Rectal smooth muscle tissue (tissue), 1 donor: Measurements from ENCODE around the gene OPCML.

Experiments used
- H3K27ac ChIP-seq: one replicate; pipeline ENCODE4 v1.7.0; 2013; ENCODE audit warnings: low read depth, low read length, inconsistent platforms
- H3K27me3 ChIP-seq: one replicate; pipeline ENCODE4 v1.7.0; 2013; ENCODE audit warnings: low read length; ENCODE audit not compliant: control insufficient read depth, insufficient read depth
- H3K36me3 ChIP-seq: one replicate; pipeline ENCODE4 v1.7.0; 2013; ENCODE audit warnings: low read length; ENCODE audit not compliant: control insufficient read depth, insufficient read depth
- H3K4me1 ChIP-seq: one replicate; pipeline ENCODE4 v1.7.0; 2013; ENCODE audit warnings: low read length; ENCODE audit not compliant: control insufficient read depth, insufficient read depth
- H3K4me3 ChIP-seq: one replicate; pipeline ENCODE4 v1.7.0; 2013; ENCODE audit warnings: low read length
- H3K9ac ChIP-seq: one replicate; pipeline ENCODE4 v1.7.0; 2013; ENCODE audit warnings: low read length

OPCML gene

GRCh38 chr11:132744771-132745170, 787.5 kb downstream of the OPCML start:
- Histone ChIP-seq H3K9ac (no peak overlapping the region), H3K4me3 (no peak overlapping the region), H3K4me1 (no peaks in the 10 kb centered on the region), H3K36me3 (no peaks in the 10 kb centered on the region), H3K27me3 (no peaks in the 10 kb centered on the region), H3K27ac (no peak overlapping the region)

DNA sequence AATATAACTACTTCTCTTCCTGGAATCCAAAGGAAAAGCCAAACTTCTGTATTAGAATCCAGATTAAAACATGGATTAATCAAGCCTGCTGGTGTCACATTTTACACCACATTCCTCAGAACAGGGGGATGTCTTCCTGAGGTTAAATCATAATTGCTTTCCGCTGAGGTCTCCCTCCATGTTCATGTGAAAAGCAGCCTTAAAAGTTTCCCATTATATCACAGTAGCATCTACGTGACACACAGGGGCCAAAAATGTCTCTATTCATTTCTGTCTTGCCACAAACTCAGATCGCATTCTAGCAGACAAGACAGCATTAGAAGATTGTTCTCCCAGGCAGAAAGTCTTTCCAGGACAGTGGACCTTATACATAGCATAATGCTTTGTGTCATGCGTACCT, 788.7 kb downstream of the OPCML start:
- Histone ChIP-seq H3K4me1 (no peaks in the 10 kb centered on the region), H3K9ac (no peak overlapping the region), H3K36me3 (no peaks in the 10 kb centered on the region), H3K27me3 (no peaks in the 10 kb centered on the region), H3K27ac (no peak overlapping the region), H3K4me3 (no peak overlapping the region)

DNA sequence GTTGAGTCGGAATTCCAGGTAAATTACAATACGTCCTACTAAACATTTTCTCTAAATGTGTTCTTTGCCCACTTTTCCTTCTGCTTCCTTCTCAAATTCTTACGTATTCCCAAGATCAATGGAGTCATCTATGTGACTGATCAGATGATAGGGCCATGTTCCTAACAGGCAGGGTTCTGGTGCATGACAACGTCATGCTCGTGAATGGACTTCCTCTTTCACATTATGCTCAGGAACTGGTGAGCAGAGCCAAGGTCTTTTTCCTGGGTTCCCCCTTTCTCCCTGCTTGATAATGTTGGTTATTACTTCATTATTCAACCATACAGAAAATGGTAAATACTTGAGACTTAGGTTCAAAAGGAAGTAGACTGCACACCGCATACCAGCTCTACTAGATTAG, 789.4 kb downstream of the OPCML start:
- no peak overlapping the region for H3K27ac ChIP-seq
- no peak overlapping the region for H3K9ac ChIP-seq
- no peaks in the 10 kb centered on the region for H3K36me3 ChIP-seq
- no peak overlapping the region for H3K4me3 ChIP-seq
- H3K4me1 ChIP-seq = no peaks in the 10 kb centered on the region
- H3K27me3 ChIP-seq = no peaks in the 10 kb centered on the region

GRCh38 chr11:132734217-132734616, 798.1 kb downstream of the OPCML start:
- no peak overlapping the region for H3K9ac ChIP-seq
- no peak overlapping the region for H3K27ac ChIP-seq
- no peaks in the 10 kb centered on the region for H3K27me3 ChIP-seq
- no peaks in the 10 kb centered on the region for H3K4me1 ChIP-seq
- no peaks in the 10 kb centered on the region for H3K36me3 ChIP-seq
- no peak overlapping the region for H3K4me3 ChIP-seq

DNA sequence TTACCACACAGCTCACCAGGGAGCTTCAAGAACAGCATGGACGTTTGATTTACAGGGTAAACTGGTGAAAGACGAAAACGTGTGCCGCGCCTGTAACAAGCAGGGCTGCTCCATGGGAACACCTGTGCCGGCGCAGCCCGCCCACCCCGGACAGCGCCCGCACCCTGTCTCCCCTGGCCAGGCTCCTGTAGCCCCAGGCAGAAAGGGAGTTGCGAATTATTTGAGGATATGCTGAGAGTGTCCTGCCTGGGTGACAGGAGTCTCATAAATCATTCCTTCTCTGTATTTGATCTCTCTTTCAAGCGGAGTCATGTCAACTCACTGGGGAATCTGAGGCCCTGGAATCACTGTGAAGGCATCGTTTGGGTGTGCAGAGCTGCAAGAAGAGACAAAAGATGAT, 804.3 kb downstream of the OPCML start:
- Histone ChIP-seq H3K4me3 (no peak overlapping the region), H3K9ac (no peak overlapping the region), H3K27me3 (no peaks in the 10 kb centered on the region), H3K36me3 (no peaks in the 10 kb centered on the region), H3K27ac (no peak overlapping the region), H3K4me1 (no peaks in the 10 kb centered on the region)

DNA sequence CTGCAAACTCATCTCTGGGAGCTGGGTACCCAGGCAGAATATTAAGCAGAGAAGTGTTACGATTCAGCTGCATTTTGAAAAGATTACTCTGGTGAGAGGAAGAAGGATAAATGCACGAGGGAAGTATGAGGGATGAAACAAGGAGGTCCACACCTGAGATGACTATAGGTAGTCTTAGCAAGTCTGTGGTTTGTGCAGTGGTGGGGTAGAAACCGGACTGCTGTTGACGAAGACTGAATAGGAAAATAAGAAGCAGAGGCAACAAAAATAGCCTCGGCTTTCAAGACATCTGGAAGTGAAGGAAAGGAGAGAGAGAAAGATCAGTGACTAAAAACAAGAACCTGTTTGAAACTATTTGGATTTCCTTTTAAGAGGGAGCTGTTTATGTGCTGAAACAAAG, 810.8 kb downstream of the OPCML start:
- Histone ChIP-seq H3K27me3 (no peaks in the 10 kb centered on the region), H3K9ac (no peak overlapping the region), H3K4me1 (no peaks in the 10 kb centered on the region), H3K27ac (no peak overlapping the region), H3K36me3 (no peaks in the 10 kb centered on the region), H3K4me3 (no peak overlapping the region)

DNA sequence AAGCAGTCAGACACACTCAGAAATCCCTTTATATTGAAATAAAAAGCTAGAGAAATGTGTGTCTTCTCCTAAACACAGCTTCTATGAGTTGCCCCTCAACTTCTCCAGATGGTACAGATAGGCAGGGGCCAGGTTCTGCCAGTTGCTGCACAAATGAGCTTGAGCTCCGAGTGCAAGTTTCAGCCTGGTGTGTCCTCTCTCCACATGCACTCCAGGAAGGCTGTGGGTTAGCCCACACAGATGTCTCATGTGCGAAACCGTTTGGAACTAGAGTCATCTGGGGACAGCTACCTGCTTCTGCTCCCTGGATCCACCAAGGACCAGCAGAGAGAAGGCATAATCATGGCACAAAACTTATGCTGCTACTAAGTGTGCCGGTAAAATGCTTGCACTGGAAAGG, 812.6 kb downstream of the OPCML start:
- H3K4me3 ChIP-seq = no peak overlapping the region
- H3K4me1 ChIP-seq = no peaks in the 10 kb centered on the region
- H3K27me3 ChIP-seq = no peaks in the 10 kb centered on the region
- no peak overlapping the region for H3K9ac ChIP-seq
- H3K36me3 ChIP-seq = no peaks in the 10 kb centered on the region
- no peak overlapping the region for H3K27ac ChIP-seq

DNA sequence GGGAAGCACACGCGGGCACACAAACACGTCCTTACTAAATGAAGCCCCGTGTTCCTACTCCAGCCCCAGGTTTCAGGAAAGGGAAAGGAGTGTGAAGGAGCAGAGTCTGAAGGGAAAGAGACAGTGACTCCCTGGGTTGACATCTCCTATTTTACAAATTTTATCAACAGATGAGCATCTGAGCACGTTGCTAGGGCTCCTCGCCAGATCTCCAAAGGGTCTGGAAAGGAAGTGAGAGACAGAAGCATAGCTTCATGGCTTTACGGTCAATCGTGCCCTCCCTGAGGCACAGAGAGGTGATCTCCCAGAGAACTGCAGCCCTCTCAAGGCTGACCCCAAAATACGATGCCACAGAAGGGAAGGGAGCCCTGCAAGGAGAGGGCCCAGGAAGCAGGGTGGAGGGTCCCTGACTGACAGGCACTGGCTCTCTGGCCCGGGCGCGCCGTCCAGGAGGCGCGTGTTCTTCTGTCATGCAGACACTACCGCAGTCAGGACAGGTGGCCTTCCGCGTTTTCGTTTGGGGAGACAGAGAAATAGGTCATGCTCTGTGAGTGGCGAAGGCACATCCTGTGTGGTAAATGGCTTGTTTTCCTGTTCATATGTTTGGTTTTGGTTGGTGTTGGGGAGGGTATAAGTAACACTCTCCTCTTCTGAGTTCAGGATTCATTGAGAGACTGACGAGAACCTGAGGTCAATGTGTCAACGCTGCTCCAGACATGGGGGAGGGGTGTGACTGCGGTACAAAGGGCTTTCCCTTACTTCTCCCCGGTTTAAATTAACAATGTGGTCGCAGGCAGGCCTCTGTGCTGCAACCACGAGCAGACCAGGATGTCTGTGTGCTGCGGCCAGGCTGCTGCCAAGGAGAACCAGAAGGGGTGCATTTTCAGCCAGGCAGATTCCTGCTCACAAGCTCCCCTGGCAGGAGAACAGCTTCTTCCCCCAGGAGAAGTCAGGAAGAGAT, 813.3 kb downstream of the OPCML start:
- H3K4me3 ChIP-seq = no peak overlapping the region
- no peaks in the 10 kb centered on the region for H3K27me3 ChIP-seq
- no peak overlapping the region for H3K27ac ChIP-seq

GRCh38 chr11:132717824-132718223, 814.5 kb downstream of the OPCML start:
- H3K36me3 ChIP-seq = no peaks in the 10 kb centered on the region
- no peaks in the 10 kb centered on the region for H3K27me3 ChIP-seq
- no peaks in the 10 kb centered on the region for H3K4me1 ChIP-seq
- no peak overlapping the region for H3K27ac ChIP-seq
- no peak overlapping the region for H3K9ac ChIP-seq
- H3K4me3 ChIP-seq = no peak overlapping the region

More for the DNA sequence above, 813.3 kb downstream of the OPCML start:
- H3K4me1 ChIP-seq = no peaks in the 10 kb centered on the region
- H3K9ac ChIP-seq = no peak overlapping the region
- no peaks in the 10 kb centered on the region for H3K36me3 ChIP-seq

GRCh38 chr11:132716037-132716436, 816.3 kb downstream of the OPCML start:
- no peaks in the 10 kb centered on the region for H3K4me1 ChIP-seq
- no peak overlapping the region for H3K9ac ChIP-seq
- no peak overlapping the region for H3K4me3 ChIP-seq
- H3K36me3 ChIP-seq = no peaks in the 10 kb centered on the region
- no peak overlapping the region for H3K27ac ChIP-seq
- no peaks in the 10 kb centered on the region for H3K27me3 ChIP-seq

DNA sequence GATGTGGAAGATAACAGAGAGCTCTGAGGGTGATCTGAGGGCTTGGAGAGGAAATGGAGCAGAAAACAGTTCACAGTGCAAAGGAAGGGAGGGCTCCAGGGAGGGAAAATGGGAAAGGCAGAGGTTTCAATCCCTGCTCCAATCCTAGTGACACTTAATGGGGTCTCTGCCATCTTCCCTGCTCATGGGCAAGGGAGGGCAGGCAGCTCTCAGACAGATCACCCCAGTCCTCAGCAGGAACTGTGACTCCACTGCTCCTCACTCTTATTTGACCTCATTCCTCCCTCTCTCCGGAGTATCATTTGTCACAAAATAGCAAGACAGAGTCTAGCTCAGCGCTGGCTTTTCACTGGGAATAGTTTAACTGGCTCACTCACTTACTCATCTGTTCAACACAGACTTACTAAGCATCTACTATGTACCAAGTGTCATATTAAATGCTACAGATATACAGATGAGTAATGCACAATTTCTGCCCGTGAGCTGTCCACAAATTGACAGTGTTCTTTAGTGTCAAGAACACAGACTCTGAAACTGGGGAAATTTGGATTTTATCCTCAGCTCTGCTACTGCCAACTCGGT, 817.4 kb downstream of the OPCML start:
- H3K27ac ChIP-seq = no peak overlapping the region

GRCh38 chr11:132712466-132712865, 819.8 kb downstream of the OPCML start:
- Histone ChIP-seq H3K4me3 (no peak overlapping the region), H3K4me1 (no peaks in the 10 kb centered on the region), H3K27me3 (no peaks in the 10 kb centered on the region), H3K36me3 (no peaks in the 10 kb centered on the region), H3K27ac (no peak overlapping the region), H3K9ac (no peak overlapping the region)

More for the DNA sequence above, 817.4 kb downstream of the OPCML start:
- no peak overlapping the region for H3K9ac ChIP-seq
- no peaks in the 10 kb centered on the region for H3K27me3 ChIP-seq
- no peak overlapping the region for H3K4me3 ChIP-seq
- H3K36me3 ChIP-seq = no peaks in the 10 kb centered on the region
- no peaks in the 10 kb centered on the region for H3K4me1 ChIP-seq
